ENCODE results near the gene SELENOO.
A peak's percentile ranks its signal among the peaks of the same experiment; 100 is the strongest.

SELENOO gene

GRCh38 chr22:50232481-50233151, 31.8 kb downstream of the SELENOO start:
- no peak for DNase-seq (ENCODE audit: low read depth in 1 of 2, low spot score in 1 of 2)

GRCh38 chr22:50233223-50233622, 32.4 kb downstream of the SELENOO start:
- no peak for DNase-seq (ENCODE audit: low read depth in 1 of 2, low spot score in 1 of 2)

GRCh38 chr22:50236731-50237409, 36.1 kb downstream of the SELENOO start:
- DNase-seq (ENCODE audit: low read depth in 1 of 2, low spot score in 1 of 2) = no peak

GRCh38 chr22:50238755-50239154, 37.9 kb downstream of the SELENOO start:
- no peak for DNase-seq (ENCODE audit: low read depth in 1 of 2, low spot score in 1 of 2)

GRCh38 chr22:50242406-50242949, 41.7 kb downstream of the SELENOO start:
- DNase-seq (ENCODE audit: low read depth in 1 of 2, low spot score in 1 of 2) = no peak

- DNase-seq (ENCODE audit: low read depth in 1 of 2, low spot score in 1 of 2) = no peak
These were observed 43.0 kb downstream of the SELENOO start for GRCh38 chr22:50243685-50244419.

GRCh38 chr22:50244420-50245213, 43.8 kb downstream of the SELENOO start, which contains the start of gene TUBGCP6:
Gene TUBGCP6, minus strand, starts transcription at chr22:50245023. Its CDS starts 564 bp downstream, at chr22:50244459.
- peak; percentile 77 to 86 for DNase-seq (ENCODE audit: low read depth in 1 of 2, low spot score in 1 of 2)

- DNase-seq (ENCODE audit: low read depth in 1 of 2, low spot score in 1 of 2) = no peak
These were observed 44.6 kb downstream of the SELENOO start for GRCh38 chr22:50245214-50246072.

- DNase-seq (ENCODE audit: low read depth in 1 of 2, low spot score in 1 of 2) = no peak
These were observed 45.7 kb downstream of the SELENOO start for GRCh38 chr22:50246242-50247175.

- peak in 1 of 2 donors; percentile 30 for DNase-seq (ENCODE audit: low read depth in 1 of 2, low spot score in 1 of 2)
These were observed 46.9 kb downstream of the SELENOO start for GRCh38 chr22:50247748-50248147.

- DNase-seq (ENCODE audit: low read depth in 1 of 2, low spot score in 1 of 2) = no peak
These were observed 47.6 kb downstream of the SELENOO start for GRCh38 chr22:50248196-50249081.

- DNase-seq (ENCODE audit: low read depth in 1 of 2, low spot score in 1 of 2) = no peak
These were observed 48.8 kb downstream of the SELENOO start for GRCh38 chr22:50249341-50250248.

GRCh38 chr22:50250249-50250554, 49.4 kb downstream of the SELENOO start:
- no peak for DNase-seq (ENCODE audit: low read depth in 1 of 2, low spot score in 1 of 2)

- peak; percentile 58 to 71 for DNase-seq (ENCODE audit: low read depth in 1 of 2, low spot score in 1 of 2)
These were observed 50.0 kb downstream of the SELENOO start, which contains the start of gene HDAC10 for GRCh38 chr22:50250555-50251476. Gene HDAC10, minus strand, starts transcription at chr22:50251265. Its CDS starts 233 bp downstream, at chr22:50251032.

GRCh38 chr22:50251477-50252081, 50.8 kb downstream of the SELENOO start:
- no peak for DNase-seq (ENCODE audit: low read depth in 1 of 2, low spot score in 1 of 2)
